HG02970 (cell line): ENCODE results near the gene SIDT2.
A peak's percentile ranks its signal among the peaks of the same experiment; 100 is the strongest.
"Not testable (repeated sequence)": the region's sequence is repeated elsewhere in the genome, so short reads cannot be mapped to it uniquely, and the experiment has no call there.

ENCODE experiments used
- ATAC-seq: cut with Tn5 transposase; IDR thresholded peaks from one replicate; pipeline ENCODE4 v1.9.1; 2021; ENCODE audit warnings: mild to moderate bottlenecking, moderate library complexity, moderate number of reproducible peaks; ENCODE audit not compliant: unreplicated experiment, low FRiP score

The SIDT2 gene

GRCh38 chr11:117171404-117172061 lies 7.0 kb upstream of the SIDT2 start:
- no peak for ATAC-seq

- no peak for ATAC-seq
These were observed 5.7 kb upstream of the SIDT2 start for GRCh38 chr11:117172724-117173421.

- no peak for ATAC-seq
These were observed 3.4 kb upstream of the SIDT2 start for GRCh38 chr11:117175104-117175503.

GRCh38 chr11:117175781-117176180 lies 2.8 kb upstream of the SIDT2 start:
- ATAC-seq: no peak

GRCh38 chr11:117176186-117176585 lies 2.4 kb upstream of the SIDT2 start:
- no peak for ATAC-seq

- ATAC-seq: no peak
These were observed 871 bp upstream of the SIDT2 start for GRCh38 chr11:117177534-117178209.

GRCh38 chr11:117179048-117179999 lies 781 bp downstream of the SIDT2 start:
- peak; percentile 22 for ATAC-seq

- ATAC-seq: no peak
These were observed 1.5 kb downstream of the SIDT2 start for GRCh38 chr11:117180020-117180419.

GRCh38 chr11:117180661-117181585 lies 2.4 kb downstream of the SIDT2 start:
- no peak for ATAC-seq

- no peak for ATAC-seq
These were observed 3.3 kb downstream of the SIDT2 start for GRCh38 chr11:117181586-117182550.

- ATAC-seq: no peak
These were observed 4.0 kb downstream of the SIDT2 start for GRCh38 chr11:117182551-117182935.

- not testable (repeated sequence) for ATAC-seq
These were observed 4.6 kb downstream of the SIDT2 start for GRCh38 chr11:117183178-117183577.

- ATAC-seq: no peak
These were observed 5.3 kb downstream of the SIDT2 start for GRCh38 chr11:117183724-117184349.

- no peak for ATAC-seq
These were observed 7.3 kb downstream of the SIDT2 start for GRCh38 chr11:117185736-117186430.

GRCh38 chr11:117186431-117186761 lies 7.9 kb downstream of the SIDT2 start:
- ATAC-seq: no peak

- no peak for ATAC-seq
These were observed 8.5 kb downstream of the SIDT2 start for GRCh38 chr11:117187007-117187406.

GRCh38 chr11:117187428-117187798 lies 8.9 kb downstream of the SIDT2 start:
- ATAC-seq: no peak
